GM06990 (cell line): ENCODE data around the gene SPNS2.

Experiments used
- DNase-seq: peaks from one replicate; pipeline ENCODE4 v3.0.0-alpha.2; 2011; ENCODE audit not compliant: insufficient read length; ENCODE audit errors: extremely low read depth
- H3K27me3 ChIP-seq: replicated peaks from 2 replicates; pipeline ENCODE4 v1.6.0; 2011; ENCODE audit warnings: low read length; ENCODE audit not compliant: control insufficient read depth, insufficient read depth
- H3K36me3 ChIP-seq: 2 replicates; pipeline ENCODE4 v1.5.1; 2011; ENCODE audit warnings: low read length; ENCODE audit not compliant: control insufficient read depth, insufficient read depth
- H3K4me3 ChIP-seq: replicated peaks from 2 replicates; pipeline ENCODE4 v1.5.1; 2011; ENCODE audit warnings: low read depth, mild to moderate bottlenecking, control low read depth, low read length
- TF ChIP-seq, protein P1 (sequence below): IDR thresholded peaks from 2 replicates; pipeline ENCODE4 v1.5.1; 2011; ENCODE audit warnings: low read length, control low read depth, mild to moderate bottlenecking, inconsistent platforms; ENCODE audit not compliant: insufficient read depth, poor library complexity, severe bottlenecking

Gene SPNS2

DNA sequence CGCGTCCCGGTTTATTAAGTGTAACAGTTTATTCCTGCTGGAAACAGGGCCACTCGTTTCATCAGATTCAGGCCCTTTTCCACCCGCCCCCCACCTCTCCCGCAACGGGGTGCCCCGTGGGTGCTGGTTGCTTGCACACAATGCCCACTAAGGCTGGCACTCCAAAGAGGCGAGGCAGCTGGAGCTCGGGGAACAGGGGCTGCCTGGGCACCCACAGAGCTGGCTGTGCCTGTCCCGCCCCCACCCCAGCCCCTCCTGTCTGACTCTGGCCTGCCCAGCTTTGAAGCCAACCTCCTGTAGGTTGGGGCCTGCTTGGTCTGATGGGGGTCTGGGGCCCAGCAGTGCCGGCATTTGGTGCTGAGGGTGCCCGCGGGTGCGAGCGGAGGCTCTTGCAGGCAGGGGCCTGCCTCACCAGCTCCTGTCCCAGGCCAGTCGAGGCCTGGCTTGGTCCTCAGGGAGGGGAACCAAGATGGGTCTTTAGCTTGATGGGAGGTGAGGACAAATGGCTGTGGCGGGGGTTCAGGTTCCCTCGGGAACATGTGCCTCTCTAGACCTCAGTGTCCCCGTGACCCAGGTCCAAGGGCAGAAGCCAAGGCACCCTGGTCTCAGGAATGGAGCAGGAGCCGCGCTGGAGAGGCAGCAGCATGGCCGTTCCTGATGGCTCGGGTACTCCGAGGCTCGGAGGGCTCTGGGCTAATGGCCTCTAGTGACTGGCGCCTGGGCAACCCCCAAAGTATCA is 36.4 kb downstream of the SPNS2 start:
- peak; percentile 27 for DNase-seq
- Histone ChIP-seq H3K27me3 (no peaks in the 10 kb centered on the region; the same call in 1 of the 2 replicates), H3K4me3 (no peak overlapping the region), H3K36me3 (peaks cover 15% of the 10 kb centered on the region)
- TF ChIP-seq, protein P1, sequence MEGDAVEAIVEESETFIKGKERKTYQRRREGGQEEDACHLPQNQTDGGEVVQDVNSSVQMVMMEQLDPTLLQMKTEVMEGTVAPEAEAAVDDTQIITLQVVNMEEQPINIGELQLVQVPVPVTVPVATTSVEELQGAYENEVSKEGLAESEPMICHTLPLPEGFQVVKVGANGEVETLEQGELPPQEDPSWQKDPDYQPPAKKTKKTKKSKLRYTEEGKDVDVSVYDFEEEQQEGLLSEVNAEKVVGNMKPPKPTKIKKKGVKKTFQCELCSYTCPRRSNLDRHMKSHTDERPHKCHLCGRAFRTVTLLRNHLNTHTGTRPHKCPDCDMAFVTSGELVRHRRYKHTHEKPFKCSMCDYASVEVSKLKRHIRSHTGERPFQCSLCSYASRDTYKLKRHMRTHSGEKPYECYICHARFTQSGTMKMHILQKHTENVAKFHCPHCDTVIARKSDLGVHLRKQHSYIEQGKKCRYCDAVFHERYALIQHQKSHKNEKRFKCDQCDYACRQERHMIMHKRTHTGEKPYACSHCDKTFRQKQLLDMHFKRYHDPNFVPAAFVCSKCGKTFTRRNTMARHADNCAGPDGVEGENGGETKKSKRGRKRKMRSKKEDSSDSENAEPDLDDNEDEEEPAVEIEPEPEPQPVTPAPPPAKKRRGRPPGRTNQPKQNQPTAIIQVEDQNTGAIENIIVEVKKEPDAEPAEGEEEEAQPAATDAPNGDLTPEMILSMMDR = no peak

DNA sequence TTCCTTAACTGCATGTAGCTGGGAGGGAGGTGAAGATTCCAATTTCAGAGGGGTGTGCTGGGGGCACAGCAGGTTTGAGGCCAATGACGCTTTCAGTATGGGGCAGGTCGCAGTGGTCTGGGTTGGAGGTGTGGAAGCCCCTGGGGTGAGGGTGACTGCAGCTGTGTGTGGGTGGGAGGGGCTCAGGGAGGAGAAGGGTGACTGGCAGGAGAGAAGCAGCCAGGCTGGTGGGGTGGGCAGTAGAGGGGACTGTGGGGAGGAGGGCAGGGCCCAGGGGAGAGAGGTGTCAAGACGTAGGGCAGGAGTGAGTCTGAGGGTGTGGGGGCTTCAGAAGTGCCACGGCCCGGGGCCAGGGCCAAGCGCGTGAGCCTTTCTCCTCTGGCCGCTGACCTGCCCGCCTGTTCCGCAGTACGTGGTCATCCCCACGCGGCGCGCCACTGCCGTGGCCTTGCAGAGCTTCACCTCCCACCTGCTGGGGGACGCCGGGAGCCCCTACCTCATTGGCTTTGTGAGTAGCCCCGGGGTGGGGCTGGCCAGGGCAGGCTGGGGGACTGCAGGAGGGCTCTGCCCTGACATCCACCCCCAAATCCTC is 37.1 kb downstream of the SPNS2 start:
- no peak overlapping the region for H3K4me3 ChIP-seq
- peaks cover 20% of the 10 kb centered on the region for H3K36me3 ChIP-seq
- TF ChIP-seq, protein P1 = no peak
- peak; percentile 34 for DNase-seq
- H3K27me3 ChIP-seq = no peaks in the 10 kb centered on the region; the same call in 1 of the 2 replicates

DNA sequence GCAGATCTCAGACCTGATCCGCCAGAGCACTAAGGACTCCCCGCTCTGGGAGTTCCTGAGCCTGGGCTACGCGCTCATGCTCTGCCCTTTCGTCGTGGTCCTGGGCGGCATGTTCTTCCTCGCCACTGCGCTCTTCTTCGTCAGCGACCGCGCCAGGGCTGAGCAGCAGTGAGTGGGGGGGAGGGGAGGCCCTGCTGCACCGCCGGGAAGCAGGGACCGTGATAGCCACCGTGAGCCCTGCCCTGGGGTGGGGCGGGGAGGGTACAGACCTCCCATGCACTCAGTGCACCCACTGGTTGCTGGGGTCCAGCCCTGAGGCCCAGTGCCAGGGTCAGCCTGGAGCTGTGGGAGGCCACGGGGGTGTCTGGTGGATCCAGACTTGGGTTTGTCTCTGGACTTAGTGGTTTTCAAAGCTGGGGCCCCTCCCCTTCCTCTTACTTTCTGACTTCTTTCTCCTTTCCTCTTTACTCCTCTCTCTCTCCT is 37.6 kb downstream of the SPNS2 start:
- no peaks in the 10 kb centered on the region for H3K27me3 ChIP-seq
- TF ChIP-seq, protein P1 = no peak
- H3K36me3 ChIP-seq = peaks cover 22% of the 10 kb centered on the region
- no peak overlapping the region for H3K4me3 ChIP-seq
- peak; percentile 28 for DNase-seq

DNA sequence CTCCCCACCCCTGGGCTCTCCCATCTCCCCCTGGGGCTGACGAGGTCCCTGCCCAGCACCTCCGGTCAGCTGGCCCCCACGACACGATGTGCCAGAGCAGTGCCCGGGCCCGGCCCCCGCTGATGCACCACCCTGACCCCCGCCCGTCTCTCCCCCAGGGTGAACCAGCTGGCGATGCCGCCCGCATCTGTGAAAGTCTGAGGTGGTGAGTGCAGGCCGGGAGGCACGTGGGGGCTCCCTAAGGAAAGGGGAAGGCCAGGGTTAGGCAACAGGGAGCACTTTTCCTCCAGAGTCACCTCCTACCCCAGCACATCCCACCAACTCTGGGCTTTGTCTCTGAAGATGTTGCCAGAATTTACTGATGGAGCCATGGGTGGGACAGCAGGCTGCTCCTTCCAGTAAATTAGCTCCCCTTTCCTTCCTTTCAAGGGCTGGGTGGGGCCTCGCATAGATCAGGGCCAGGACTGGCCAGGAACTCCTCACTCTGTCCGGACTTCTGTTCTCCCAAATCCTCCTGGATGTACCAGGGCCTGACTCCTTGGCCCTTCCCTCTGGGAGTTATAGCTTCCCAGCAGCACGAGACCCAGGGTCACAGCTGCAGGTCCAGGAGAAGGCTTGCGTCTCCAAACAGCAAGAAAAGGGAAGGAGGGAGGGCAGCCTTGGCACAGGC is 38.2 kb downstream of the SPNS2 start:
- H3K4me3 ChIP-seq = no peak overlapping the region
- TF ChIP-seq, protein P1 = no peak
- no peaks in the 10 kb centered on the region for H3K27me3 ChIP-seq

DNA sequence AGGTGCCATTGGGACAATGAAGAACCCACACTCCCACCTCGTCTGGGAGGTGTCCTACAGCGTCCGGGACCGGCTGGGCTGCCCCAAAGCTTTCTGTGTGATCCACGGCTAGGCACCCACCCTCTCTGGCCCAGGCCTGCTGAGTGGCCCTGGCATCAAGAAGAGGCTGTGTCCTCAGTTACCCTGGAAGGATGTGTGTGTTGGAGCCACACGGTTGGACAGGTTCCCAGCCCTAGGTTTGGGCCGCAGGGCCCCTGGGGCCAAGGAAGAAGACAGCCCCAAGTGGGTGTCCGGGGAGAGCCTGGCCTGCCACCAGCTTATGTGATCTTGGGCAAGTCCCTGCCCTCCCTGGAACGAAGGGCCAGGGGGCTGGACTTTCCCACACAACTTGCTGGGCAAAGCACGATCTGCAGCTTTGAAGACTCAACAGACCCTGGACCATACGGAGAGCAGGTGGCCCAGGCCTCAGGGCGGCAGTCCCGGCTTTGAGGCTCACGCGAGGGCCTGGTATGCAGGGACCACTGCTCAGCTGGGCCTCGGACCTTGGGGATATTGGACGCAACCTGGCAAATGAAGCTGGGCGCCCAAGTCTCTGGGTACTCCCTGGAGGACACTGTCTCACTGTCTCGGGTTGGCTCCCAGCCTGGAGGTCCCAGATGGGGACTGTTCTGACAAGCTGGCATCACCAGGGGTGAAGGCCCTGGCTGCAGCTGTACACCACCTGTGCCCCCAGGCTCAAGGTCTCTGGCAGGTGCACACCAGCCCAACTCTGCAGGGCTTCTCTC is 39.0 kb downstream of the SPNS2 start:
- H3K36me3 ChIP-seq = peaks cover 35% of the 10 kb centered on the region
- TF ChIP-seq, protein P1 = no peak
- peak; percentile 18 for DNase-seq
- no peak overlapping the region for H3K4me3 ChIP-seq
- H3K27me3 ChIP-seq = no peaks in the 10 kb centered on the region

More for the DNA sequence above, 38.2 kb downstream of the SPNS2 start:
- peaks cover 28% of the 10 kb centered on the region for H3K36me3 ChIP-seq
- peak; percentile 22 for DNase-seq
